Aorta (tissue), 5 donors: ENCODE results near the gene HCRT. TPM values are rescaled to one million over a fixed set of nuclear protein-coding genes. Genes with fewer than 3 reads are reported as not detected.

ENCODE experiments used
- ATAC-seq: fragments of 200-7000 bp; cut with Tn5 transposase; one replicate; pipeline ENCODE4 v1.9.1; 2022; ENCODE audit warnings: moderate library complexity; ENCODE audit not compliant: low FRiP score
- DNase-seq, 2 donors: peaks; one replicate each; pipeline ENCODE4 v3.0.0-alpha.2; 2020
- H3K27ac ChIP-seq, 2 donors: one replicate each; pipeline ENCODE4 v1.5.1; 2013; ENCODE audit warnings: low read length in 2 of 2, mild to moderate bottlenecking in 2 of 2, moderate library complexity in 2 of 2, control low read depth in 1 of 2, inconsistent platforms in 1 of 2, low read depth in 1 of 2
- H3K27me3 ChIP-seq, 2 donors: one replicate each; pipeline ENCODE4 v1.6.1; 2013; ENCODE audit warnings: control low read depth in 1 of 2, low read length in 1 of 2, mild to moderate bottlenecking in 1 of 2, moderate library complexity in 1 of 2; ENCODE audit not compliant: insufficient read depth in 2 of 2, control insufficient read depth in 1 of 2
- H3K36me3 ChIP-seq, 2 donors: one replicate each; pipeline ENCODE4 v1.6.1; 2013; ENCODE audit warnings: control low read depth in 1 of 2, low read length in 1 of 2, mild to moderate bottlenecking in 1 of 2; ENCODE audit not compliant: insufficient read depth in 2 of 2, control insufficient read depth in 1 of 2
- H3K4me1 ChIP-seq, 2 donors: one replicate each; pipeline ENCODE4 v1.6.1; 2013; ENCODE audit warnings: low read length in 2 of 2, control low read depth in 1 of 2, mild to moderate bottlenecking in 1 of 2, moderate library complexity in 1 of 2; ENCODE audit not compliant: insufficient read depth in 2 of 2, control insufficient read depth in 1 of 2
- H3K4me3 ChIP-seq, 2 donors: one replicate each; pipeline ENCODE4 v1.5.1; 2013; ENCODE audit warnings: low read length in 2 of 2, control low read depth in 1 of 2, mild to moderate bottlenecking in 1 of 2
- H3K9me3 ChIP-seq: one replicate; pipeline ENCODE4 v1.6.1; 2013; ENCODE audit warnings: mild to moderate bottlenecking, low read length; ENCODE audit not compliant: control insufficient read depth
- WGBS, 2 donors: extraction: QIAGEN DNeasy Blood & Tissue Kit; methylation state at CpG; one replicate each; pipeline ENCODE4 v1.1.7; 2013; 5-methylcytosine and 5-hydroxymethylcytosine counted together
- intact Hi-C, 2 donors: fragments of 100-400 bp; cut with DNase I; formaldehyde crosslinking; loops; one replicate each; pipeline versions ENCODE4 v1.14.2 to v1.15.0; 2022
- polyA plus RNA-seq, 2 donors: library from polyadenylated mRNA; stranded (reverse); fragments of 200-250 nt; gene quantifications; one replicate each; pipeline ENCODE4 v1.2.3, GENCODE V29; 2013
- total RNA-seq, 2 donors: library from RNA; stranded (reverse); fragmentation: NEBNext Ultra II Directional; extraction: Animal tissue kit (Norgen Biotek cat#: 25700); gene quantifications; one replicate each; pipeline ENCODE4 v1.2.1, GENCODE V29; 2021
- donor health status: healthy with polysubstance abuse.
- donor health status: Bipolar disorder and iron deficiency.
- donor health status: DM: no; HTN: no; CAD: no.
- donor health status: DM: no; HTN: no; CAD: no.
- donor health status: DM: yes; HTN: yes; CAD: no.

The HCRT gene
- total and polyA plus RNA-seq, 4 donors, result not detected

GRCh38 chr17:42201458-42201772 is 16.2 kb upstream of the HCRT start:
- Histone ChIP-seq H3K4me3 (no peak overlapping the region), H3K27me3 (no peaks in the 10 kb centered on the region), H3K9me3 (no peaks in the 10 kb centered on the region), H3K4me1 (no peaks in the 10 kb centered on the region), H3K36me3 (peaks cover 2 to 6% of the 10 kb centered on the region in 2 donors), H3K27ac (no peak overlapping the region)
- DNase-seq (no peak), ATAC-seq (no peak)
- 85 to 86% methylated on average over 10 of the region's 10 CpGs for WGBS, 2 donors
- intact Hi-C loops, result no loop called here

DNA sequence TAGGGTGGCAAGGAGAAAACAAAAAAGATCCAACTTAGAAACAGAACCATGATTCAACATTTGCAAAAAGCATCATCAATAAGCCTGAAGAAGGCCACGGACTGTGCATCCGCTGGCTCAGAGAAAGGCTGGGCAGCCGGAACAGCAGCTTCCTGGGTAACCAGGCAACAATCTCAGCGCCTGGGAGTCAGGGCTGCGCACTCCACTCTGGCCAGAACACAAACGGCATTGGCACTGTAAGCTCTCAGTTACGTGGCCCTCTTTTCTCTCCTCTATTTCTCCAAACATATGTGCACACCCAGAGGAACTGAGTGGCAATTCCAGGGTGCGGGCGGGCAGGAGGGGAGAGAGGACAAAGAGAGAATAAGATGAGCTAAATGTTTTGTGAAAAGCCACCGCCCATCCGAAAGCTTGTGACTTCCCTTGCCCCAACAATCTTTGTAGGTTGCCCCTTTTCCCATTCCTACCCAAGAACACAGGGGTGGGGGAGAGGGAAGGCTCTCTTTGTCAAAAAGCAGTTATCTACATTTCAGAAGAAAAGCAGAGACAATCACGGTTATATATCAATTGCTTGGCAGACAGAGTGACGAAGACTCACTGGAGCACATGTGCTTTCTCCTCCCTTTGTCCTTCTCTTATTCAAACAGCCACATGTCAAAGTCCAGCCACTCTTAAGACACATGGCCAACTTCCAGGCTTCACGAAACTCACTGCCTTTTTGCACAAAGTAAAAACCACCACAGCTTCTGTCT is 15.6 kb upstream of the HCRT start:
- Histone ChIP-seq H3K27ac (no peak overlapping the region), H3K4me1 (no peaks in the 10 kb centered on the region), H3K9me3 (no peaks in the 10 kb centered on the region), H3K36me3 (peaks cover 2 to 6% of the 10 kb centered on the region in 2 donors), H3K4me3 (no peak overlapping the region), H3K27me3 (no peaks in the 10 kb centered on the region)
- ATAC-seq, result peak; percentile 74
- WGBS, 2 donors, result 37 to 49% methylated on average over 14 of the region's 14 CpGs
- intact Hi-C loops, result no loop called here
- peak in 1 of 2 donors; percentile 75 for DNase-seq

GRCh38 chr17:42199416-42200011 is 14.3 kb upstream of the HCRT start:
- no peak for DNase-seq
- intact Hi-C loops, result no loop called here
- peak; percentile 43 for ATAC-seq
- Histone ChIP-seq H3K27me3 (no peaks in the 10 kb centered on the region), H3K4me1 (no peaks in the 10 kb centered on the region), H3K9me3 (no peaks in the 10 kb centered on the region), H3K4me3 (no peak overlapping the region), H3K27ac (no peak overlapping the region), H3K36me3 (peaks cover 2 to 6% of the 10 kb centered on the region in 2 donors)
- WGBS, 2 donors, result 84 to 87% methylated on average over 12 of the region's 12 CpGs

GRCh38 chr17:42198897-42199296 is 13.6 kb upstream of the HCRT start:
- DNase-seq, result no peak
- Histone ChIP-seq H3K4me1 (no peaks in the 10 kb centered on the region), H3K27ac (no peak overlapping the region), H3K27me3 (no peaks in the 10 kb centered on the region), H3K36me3 (peaks cover 2% of the 10 kb centered on the region in 2 donors), H3K9me3 (no peaks in the 10 kb centered on the region), H3K4me3 (no peak overlapping the region)
- ATAC-seq, result no peak
- 83 to 86% methylated on average over 4 of the region's 4 CpGs for WGBS, 2 donors
- intact Hi-C loops, result no loop called here

- H3K4me1 ChIP-seq, result no peaks in the 10 kb centered on the region
- ATAC-seq (no peak), DNase-seq (no peak)
- no peaks in the 10 kb centered on the region for H3K9me3 ChIP-seq
- intact Hi-C loops, result no loop called here
- H3K27ac ChIP-seq, result no peak overlapping the region
- WGBS, 2 donors, result 92 to 93% methylated on average over 8 of the region's 8 CpGs
- peaks cover 0 to 2% of the 10 kb centered on the region in 2 donors for H3K36me3 ChIP-seq
- H3K4me3 ChIP-seq, result no peak overlapping the region
- H3K27me3 ChIP-seq, result no peaks in the 10 kb centered on the region
Observed at GRCh38 chr17:42197564-42198156, 12.4 kb upstream of the HCRT start.

- WGBS, 2 donors, result 25 to 27% methylated on average over 24 of the region's 24 CpGs
- intact Hi-C loops, result no loop called here
- H3K4me1 ChIP-seq, result no peaks in the 10 kb centered on the region
- H3K27me3 ChIP-seq, result no peaks in the 10 kb centered on the region
- H3K9me3 ChIP-seq, result no peaks in the 10 kb centered on the region
- no peaks in the 10 kb centered on the region for H3K36me3 ChIP-seq
- peak within 1 kb of the TSS in 1 of 2 donors; percentile 61 for H3K27ac ChIP-seq
- ATAC-seq (peak; percentile 93), DNase-seq (peak; percentile 91 to 92)
- H3K4me3 ChIP-seq, result peak within 1 kb of the TSS; percentile 72 to 79
Observed at GRCh38 chr17:42193969-42194899, 9.0 kb upstream of the HCRT start, which contains the start of gene GHDC. Gene GHDC (minus strand): TSS chr17:42194494. CDS start chr17:42193581, 913 bp downstream.

DNA sequence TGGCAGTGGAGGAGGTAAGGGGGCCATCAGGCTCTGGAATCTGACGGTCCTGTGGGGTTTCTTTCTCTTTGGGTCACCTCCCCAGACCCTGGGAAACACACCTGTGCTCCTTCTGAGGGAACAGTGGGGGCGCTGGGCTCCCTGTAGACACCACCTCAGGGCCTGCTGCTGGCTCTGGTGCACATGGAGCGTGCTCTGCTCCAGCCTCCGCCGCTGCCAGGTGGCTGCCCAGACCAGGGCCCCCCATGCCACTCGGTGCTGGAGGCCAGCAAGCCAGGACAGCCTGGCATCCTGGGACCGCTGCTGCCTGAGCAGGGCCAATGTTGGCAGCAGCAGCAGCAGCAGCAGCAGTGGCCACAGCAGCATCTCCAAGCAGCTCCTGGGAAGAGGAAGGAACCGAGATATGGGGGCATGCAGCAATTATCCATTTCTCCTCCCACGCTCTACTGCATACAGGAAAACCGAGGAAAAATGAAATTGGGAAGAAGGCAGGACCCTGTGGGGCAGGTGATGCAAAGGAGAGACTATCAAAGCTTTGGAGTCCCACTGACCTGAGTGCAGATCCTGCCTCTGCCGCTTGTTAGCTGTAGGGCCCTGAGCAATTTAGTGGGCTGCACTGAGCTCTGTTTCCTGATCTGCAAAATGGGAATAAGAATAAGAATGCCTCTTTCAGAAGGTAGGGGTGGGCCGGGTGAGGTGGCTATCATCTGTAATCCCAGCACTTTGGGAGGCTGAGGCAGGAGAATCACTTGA is 8.1 kb upstream of the HCRT start:
- Histone ChIP-seq H3K27me3 (no peaks in the 10 kb centered on the region), H3K27ac (no peak overlapping the region), H3K4me3 (peak overlapping the region in 1 of 2 donors; percentile 79), H3K36me3 (no peaks in the 10 kb centered on the region), H3K9me3 (no peaks in the 10 kb centered on the region), H3K4me1 (no peaks in the 10 kb centered on the region)
- ATAC-seq, result no peak
- DNase-seq, result no peak
- intact Hi-C loops, result no loop called here
- 75 to 79% methylated on average over 12 of the region's 12 CpGs for WGBS, 2 donors
